Right cardiac atrium (tissue), 5 donors: ENCODE results near the gene RAB23. TPM values are rescaled to one million over a fixed set of nuclear protein-coding genes. Genes with fewer than 3 reads are reported as not detected.
"Not testable (repeated sequence)": the region's sequence is repeated elsewhere in the genome, so short reads cannot be mapped to it uniquely, and the experiment has no call there.

Experiments used
- ATAC-seq, 2 donors: fragments of 200-7000 bp; cut with Tn5 transposase; one replicate each; pipeline versions ENCODE4 v1.8.0 to v1.9.1; 2020; ENCODE audit warnings: moderate library complexity in 2 of 2, mild to moderate bottlenecking in 1 of 2
- DNase-seq, 3 donors: peaks; one replicate each; pipeline ENCODE4 v3.0.0-alpha.2; 2020
- H3K27ac ChIP-seq: one replicate; pipeline ENCODE4 v1.5.1; 2013; ENCODE audit warnings: mild to moderate bottlenecking, low read length, control low read depth, moderate library complexity
- H3K27me3 ChIP-seq: one replicate; pipeline ENCODE4 v1.6.1; 2013; ENCODE audit not compliant: control insufficient read depth, insufficient read depth
- H3K4me1 ChIP-seq: one replicate; pipeline ENCODE4 v1.6.1; 2013; ENCODE audit warnings: low read length; ENCODE audit not compliant: control insufficient read depth, insufficient read depth
- H3K4me3 ChIP-seq: one replicate; pipeline ENCODE4 v1.5.1; 2013; ENCODE audit warnings: low read length, control low read depth
- H3K9me3 ChIP-seq: one replicate; pipeline ENCODE4 v1.6.1; 2013; ENCODE audit warnings: low read length; ENCODE audit not compliant: control insufficient read depth
- WGBS: extraction: QIAGEN DNeasy Blood & Tissue Kit; methylation state at CpG from one replicate; pipeline ENCODE4 v1.1.7; 2013; 5-methylcytosine and 5-hydroxymethylcytosine counted together
- intact Hi-C, 4 donors: fragments of 100-400 bp; cut with DNase I; formaldehyde crosslinking; loops; one replicate each; pipeline versions ENCODE4 v1.11.0 to v1.14.0; 2022 to 2023
- polyA plus RNA-seq: library from polyadenylated mRNA; stranded (reverse); fragments of 200-250 nt; gene quantifications from one replicate; pipeline ENCODE4 v1.2.3, GENCODE V29; 2013
- total RNA-seq, 4 donors: library from RNA; stranded (reverse); fragmentation: NEBNext Ultra II Directional; extraction: Animal tissue kit (Norgen Biotek cat#: 25700); gene quantifications; one replicate each; pipeline ENCODE4 v1.2.1, GENCODE V29; 2021
- donor health status: healthy with polysubstance abuse.
- donor health status: DM: no; HTN: yes; CAD: no.
- donor health status: DM: no; HTN: no; CAD: no.
- donor health status: DM: no; HTN: yes; CAD: no; lungs with severe emphysema.
- donor health status: DM: yes; HTN: yes; CAD: no.

The RAB23 gene
- total and polyA plus RNA-seq, 5 donors, result 6.1 to 20.7 (median 11.3) TPM

- ATAC-seq (no peak), DNase-seq (no peak)
- peaks cover 2% of the 10 kb centered on the region for H3K4me1 ChIP-seq
- 51% methylated on average over 1 of the region's 1 CpG for WGBS
- intact Hi-C loops, result no loop called here
- no peak overlapping the region for H3K27ac ChIP-seq
- no peak overlapping the region for H3K4me3 ChIP-seq
- no peaks in the 10 kb centered on the region for H3K27me3 ChIP-seq
- H3K9me3 ChIP-seq, result no peaks in the 10 kb centered on the region
These were observed 34.4 kb upstream of the RAB23 start for GRCh38 chr6:57256541-57256940.

GRCh38 chr6:57255451-57256169, 33.5 kb upstream of the RAB23 start:
- H3K9me3 ChIP-seq, result no peaks in the 10 kb centered on the region
- no peaks in the 10 kb centered on the region for H3K27me3 ChIP-seq
- intact Hi-C loops, result no loop called here
- H3K4me1 ChIP-seq, result peaks cover 2% of the 10 kb centered on the region
- H3K27ac ChIP-seq, result no peak overlapping the region
- ATAC-seq (no peak), DNase-seq (no peak)
- WGBS, result 89% methylated on average over 4 of the region's 4 CpGs
- H3K4me3 ChIP-seq, result no peak overlapping the region

- H3K4me1 ChIP-seq, result peaks cover 2% of the 10 kb centered on the region
- 68% methylated on average over 4 of the region's 4 CpGs for WGBS
- no peak overlapping the region for H3K27ac ChIP-seq
These were observed 32.1 kb upstream of the RAB23 start for GRCh38 chr6:57254055-57254717.

GRCh38 chr6:57252975-57253374, 30.9 kb upstream of the RAB23 start:
- DNase-seq, result no peak
- intact Hi-C loops, result no loop called here
- Histone ChIP-seq H3K4me3 (no peak overlapping the region), H3K4me1 (peaks cover 2% of the 10 kb centered on the region), H3K27me3 (no peaks in the 10 kb centered on the region), H3K9me3 (no peaks in the 10 kb centered on the region), H3K27ac (no peak overlapping the region)
- ATAC-seq, result no peak
- WGBS, result 19% methylated on average over 1 of the region's 1 CpG

More at GRCh38 chr6:57254055-57254717, 32.1 kb upstream of the RAB23 start:
- Histone ChIP-seq H3K27me3 (no peaks in the 10 kb centered on the region), H3K9me3 (no peaks in the 10 kb centered on the region), H3K4me3 (no peak overlapping the region)
- DNase-seq (no peak), ATAC-seq (no peak)
- intact Hi-C loops, result no loop called here

- Histone ChIP-seq H3K4me1 (peaks cover 2% of the 10 kb centered on the region), H3K27ac (peak overlapping the region; percentile 27), H3K27me3 (no peaks in the 10 kb centered on the region), H3K9me3 (no peaks in the 10 kb centered on the region), H3K4me3 (no peak overlapping the region)
- WGBS, result 79% methylated on average over 9 of the region's 9 CpGs
- DNase-seq (no peak), ATAC-seq (no peak)
- intact Hi-C loops, result no loop called here
These were observed 30.0 kb upstream of the RAB23 start for GRCh38 chr6:57252137-57252536.

- Histone ChIP-seq H3K4me3 (no peak overlapping the region), H3K9me3 (no peaks in the 10 kb centered on the region), H3K27ac (no peak overlapping the region), H3K4me1 (peaks cover 2% of the 10 kb centered on the region), H3K27me3 (no peaks in the 10 kb centered on the region)
- intact Hi-C loops, result no loop called here
- DNase-seq, result no peak
- no peak for ATAC-seq
- WGBS, result 89% methylated on average over 4 of the region's 4 CpGs
These were observed 28.2 kb upstream of the RAB23 start for GRCh38 chr6:57250348-57250747.

GRCh38 chr6:57248311-57248895, 26.3 kb upstream of the RAB23 start:
- Histone ChIP-seq H3K4me3 (no peak overlapping the region), H3K4me1 (peaks cover 2% of the 10 kb centered on the region), H3K27me3 (no peaks in the 10 kb centered on the region), H3K27ac (no peak overlapping the region), H3K9me3 (no peaks in the 10 kb centered on the region)
- WGBS, result 88% methylated on average over 2 of the region's 2 CpGs
- intact Hi-C loops, result no loop called here
- DNase-seq (no peak), ATAC-seq (no peak)

- no peaks in the 10 kb centered on the region for H3K27me3 ChIP-seq
- no peak for ATAC-seq
- intact Hi-C loops, result no loop called here
- no peak overlapping the region for H3K4me3 ChIP-seq
- no peak overlapping the region for H3K27ac ChIP-seq
- peaks cover 1% of the 10 kb centered on the region for H3K4me1 ChIP-seq
- H3K9me3 ChIP-seq, result no peaks in the 10 kb centered on the region
- DNase-seq, result no peak
These were observed 25.5 kb upstream of the RAB23 start for GRCh38 chr6:57247603-57248002.

GRCh38 chr6:57246307-57246706, 24.2 kb upstream of the RAB23 start:
- intact Hi-C loops, result no loop called here
- no peak overlapping the region for H3K27ac ChIP-seq
- WGBS, result 77% methylated on average over 6 of the region's 6 CpGs
- H3K27me3 ChIP-seq, result no peaks in the 10 kb centered on the region
- no peak for ATAC-seq
- no peaks in the 10 kb centered on the region for H3K4me1 ChIP-seq
- DNase-seq, result no peak
- H3K4me3 ChIP-seq, result no peak overlapping the region
- H3K9me3 ChIP-seq, result no peaks in the 10 kb centered on the region

GRCh38 chr6:57243954-57244353, 21.8 kb upstream of the RAB23 start:
- WGBS, result 88% methylated on average over 7 of the region's 7 CpGs
- ATAC-seq (no peak), DNase-seq (no peak)
- no peak overlapping the region for H3K4me3 ChIP-seq
- H3K27me3 ChIP-seq, result no peaks in the 10 kb centered on the region
- no peak overlapping the region for H3K27ac ChIP-seq
- intact Hi-C loops, result no loop called here
- H3K4me1 ChIP-seq, result no peaks in the 10 kb centered on the region
- no peaks in the 10 kb centered on the region for H3K9me3 ChIP-seq

GRCh38 chr6:57243526-57243925, 21.4 kb upstream of the RAB23 start:
- intact Hi-C loops, H3K4me3 ChIP-seq, H3K27ac ChIP-seq, DNase-seq, H3K4me1 ChIP-seq, H3K9me3 ChIP-seq, H3K27me3 ChIP-seq, ATAC-seq: not testable (repeated sequence)
- 95% methylated on average over 13 of the region's 13 CpGs for whole genome bisulfite sequencing
